HG02884 (cell line): ENCODE data around the gene DNAH14.
"Not testable (repeated sequence)": the region's sequence is repeated elsewhere in the genome, so short reads cannot be mapped to it uniquely, and the experiment has no call there.

Source experiments
- ATAC-seq: cut with Tn5 transposase; IDR thresholded peaks from one replicate; pipeline ENCODE4 v1.9.1; 2021; ENCODE audit warnings: mild to moderate bottlenecking, moderate library complexity; ENCODE audit not compliant: unreplicated experiment

Gene DNAH14

DNA sequence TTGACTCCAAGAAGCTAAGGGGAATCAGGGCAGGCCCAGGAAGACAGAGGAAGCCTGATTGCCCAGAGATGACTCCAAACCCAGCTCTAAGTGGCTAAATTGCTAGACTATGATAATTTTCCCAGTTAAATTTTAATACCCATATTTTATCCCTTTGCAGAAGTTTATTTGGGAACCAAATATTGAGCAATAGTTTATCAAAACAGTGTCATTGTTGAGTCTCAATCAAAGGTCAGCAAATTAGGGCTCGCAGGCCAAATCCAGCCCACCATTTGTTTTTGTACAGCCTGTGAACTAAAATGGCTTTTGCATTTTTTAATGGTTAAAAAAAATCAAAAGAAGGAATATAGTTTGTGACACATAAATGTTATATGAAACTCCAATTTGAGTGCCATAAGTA, 451.2 kb downstream of the DNAH14 start:
- no peak for ATAC-seq

GRCh38 chr1:225386860-225387259, 457.4 kb downstream of the DNAH14 start:
- not testable (repeated sequence) for ATAC-seq

GRCh38 chr1:225388372-225388771, 458.9 kb downstream of the DNAH14 start:
- no peak for ATAC-seq

DNA sequence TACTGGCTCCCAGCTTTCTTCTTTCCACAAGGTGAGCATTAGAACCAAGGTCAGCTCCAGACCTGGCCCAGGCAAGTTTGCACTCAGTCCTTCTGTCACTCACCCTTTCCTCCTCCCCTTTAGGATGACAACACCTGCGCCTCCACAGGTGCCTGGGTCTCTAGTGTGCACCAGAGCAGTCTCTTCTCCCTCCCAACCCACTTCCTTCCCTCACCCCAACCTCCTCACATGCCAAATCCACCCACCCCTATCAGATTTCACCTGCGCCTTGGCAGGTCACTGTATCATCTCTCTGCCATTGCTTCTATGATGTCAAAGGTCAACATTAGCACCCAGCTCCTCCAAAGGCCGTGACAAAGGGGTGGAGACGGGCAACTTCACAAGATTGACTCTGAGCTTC, 460.4 kb downstream of the DNAH14 start:
- ATAC-seq: no peak

DNA sequence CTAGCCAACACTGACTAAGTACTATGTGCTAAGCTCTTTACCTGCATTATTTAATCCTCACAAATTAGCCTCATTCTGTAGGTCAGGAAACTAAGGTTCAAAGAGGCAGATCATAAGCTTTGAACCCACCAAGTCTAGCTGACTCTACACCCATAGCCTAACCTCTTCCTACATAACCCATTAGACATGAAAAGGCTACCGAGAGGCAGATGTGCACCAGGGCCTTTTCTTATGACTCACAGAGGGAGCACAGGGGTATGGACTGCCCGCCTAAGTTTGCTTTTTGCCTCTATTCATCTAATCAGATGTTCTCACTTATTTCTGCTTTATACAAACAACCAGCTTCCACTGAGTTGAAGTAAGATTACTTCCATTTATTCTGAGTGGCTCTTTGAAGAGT, 466.9 kb downstream of the DNAH14 start:
- ATAC-seq: no peak

- no peak for ATAC-seq
Measured at GRCh38 chr1:225400968-225401367, 471.5 kb downstream of the DNAH14 start.

- no peak for ATAC-seq
Measured at GRCh38 chr1:225406976-225407725, 477.7 kb downstream of the DNAH14 start.

- no peak for ATAC-seq
Measured at GRCh38 chr1:225407755-225408154, 478.3 kb downstream of the DNAH14 start.

DNA sequence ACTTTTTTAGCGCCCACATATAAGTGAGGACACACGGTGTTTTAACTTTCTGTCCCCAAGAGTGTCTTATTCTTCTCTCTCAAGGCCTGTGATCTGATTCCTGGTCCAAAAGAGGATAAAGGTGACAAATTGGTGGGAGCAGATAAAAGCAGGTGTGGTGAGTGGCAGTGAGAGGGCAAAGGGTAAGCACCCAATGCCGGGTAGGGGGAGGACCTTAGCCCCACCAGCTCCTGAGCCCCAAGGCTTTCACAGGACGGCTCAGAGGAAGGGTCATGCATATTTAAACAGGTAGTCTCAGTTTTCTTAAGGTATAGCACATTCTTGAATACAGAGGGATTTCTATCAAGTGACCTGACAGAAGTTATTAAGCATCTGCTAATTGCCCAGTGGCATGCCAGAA, 478.8 kb downstream of the DNAH14 start:
- no peak for ATAC-seq

DNA sequence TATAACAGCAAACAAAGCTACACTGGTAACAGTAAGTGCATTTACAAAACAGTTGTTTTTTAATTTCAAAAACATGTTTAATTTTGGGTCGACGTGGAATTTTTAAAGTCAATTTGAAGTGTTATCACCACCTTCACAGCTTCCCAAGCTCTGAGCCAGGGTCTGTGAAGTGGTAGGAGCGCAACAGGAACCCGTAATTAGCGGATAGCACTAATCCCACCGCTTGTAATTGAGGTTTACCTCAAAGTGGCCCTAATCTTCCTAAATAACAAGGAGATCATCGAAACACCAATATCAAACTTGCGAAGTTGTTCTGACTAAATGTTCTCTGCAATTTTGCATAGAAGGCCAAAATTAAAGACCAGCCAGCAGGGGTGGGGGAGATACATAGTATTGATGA, 479.6 kb downstream of the DNAH14 start:
- ATAC-seq: no peak

DNA sequence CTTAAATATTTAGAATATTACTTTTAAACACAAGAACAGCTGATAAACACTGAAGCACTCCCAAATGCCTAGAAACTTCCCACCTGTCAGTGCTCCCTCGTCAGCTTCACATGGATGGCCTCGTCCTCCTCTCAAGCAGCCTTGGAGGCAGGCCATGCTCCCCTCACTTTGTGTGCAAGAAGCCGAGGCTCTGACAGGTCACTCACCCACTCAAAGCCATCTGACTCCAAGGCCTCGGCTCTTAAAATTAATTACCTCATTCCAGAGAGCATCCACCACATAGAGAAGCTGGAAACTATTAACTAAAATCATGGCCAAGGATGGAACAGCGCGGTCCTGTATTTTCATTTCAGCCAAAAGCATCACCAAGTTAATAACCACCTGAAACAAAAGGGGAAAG, 480.6 kb downstream of the DNAH14 start:
- no peak for ATAC-seq

DNA sequence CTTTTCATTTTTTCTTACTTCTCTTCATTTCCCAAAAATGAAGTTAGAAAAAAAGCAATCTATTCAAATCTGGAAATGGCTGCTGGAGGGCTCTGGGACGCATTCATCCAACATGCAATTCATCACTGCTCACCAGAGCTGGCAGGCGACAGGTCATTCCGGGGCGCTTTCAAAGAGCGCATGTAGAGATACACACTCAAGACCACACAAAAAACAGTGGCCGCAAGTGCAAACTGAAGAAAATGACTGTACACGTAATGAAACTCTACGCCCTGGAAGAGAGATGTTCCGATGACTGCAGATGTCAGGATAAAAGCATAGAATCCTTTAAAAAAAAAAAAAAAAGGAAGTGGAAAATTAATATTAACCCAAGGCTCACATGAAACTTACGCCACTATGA, 482.8 kb downstream of the DNAH14 start:
- ATAC-seq: no peak

GRCh38 chr1:225412803-225413351, 483.4 kb downstream of the DNAH14 start:
- no peak for ATAC-seq

DNA sequence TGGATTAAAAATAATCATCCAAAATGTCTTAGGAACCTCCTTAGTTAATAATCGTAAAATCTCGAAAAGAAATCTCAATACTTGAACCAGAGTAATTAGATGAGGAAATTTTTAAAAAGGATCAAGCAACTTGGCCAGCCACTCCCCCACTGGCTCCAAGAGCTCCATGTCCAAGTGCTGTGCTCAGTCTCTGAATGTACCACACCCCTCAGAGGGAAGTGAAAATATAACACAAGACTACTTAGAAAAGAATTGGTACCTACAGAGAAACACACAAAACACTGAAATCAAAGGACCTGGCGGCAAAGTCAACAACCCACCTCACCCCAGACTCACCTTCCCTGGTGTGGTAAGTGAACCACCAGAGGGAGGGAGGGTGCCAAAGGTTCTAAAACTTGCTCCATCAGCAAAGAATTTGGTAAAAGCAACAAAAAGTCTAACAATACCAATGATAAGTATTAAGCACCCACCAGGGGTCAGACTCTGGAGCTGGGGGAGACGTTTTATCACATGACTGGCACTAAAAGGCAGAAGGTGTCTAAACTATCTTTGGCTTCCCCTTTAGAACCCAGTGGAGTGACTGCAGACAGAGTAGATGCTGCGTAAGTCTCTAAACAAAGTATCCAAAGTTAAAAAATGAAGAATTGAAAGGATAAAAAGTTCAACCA, 484.4 kb downstream of the DNAH14 start:
- ATAC-seq: no peak

GRCh38 chr1:225415307-225415706, 485.8 kb downstream of the DNAH14 start:
- ATAC-seq: no peak

DNA sequence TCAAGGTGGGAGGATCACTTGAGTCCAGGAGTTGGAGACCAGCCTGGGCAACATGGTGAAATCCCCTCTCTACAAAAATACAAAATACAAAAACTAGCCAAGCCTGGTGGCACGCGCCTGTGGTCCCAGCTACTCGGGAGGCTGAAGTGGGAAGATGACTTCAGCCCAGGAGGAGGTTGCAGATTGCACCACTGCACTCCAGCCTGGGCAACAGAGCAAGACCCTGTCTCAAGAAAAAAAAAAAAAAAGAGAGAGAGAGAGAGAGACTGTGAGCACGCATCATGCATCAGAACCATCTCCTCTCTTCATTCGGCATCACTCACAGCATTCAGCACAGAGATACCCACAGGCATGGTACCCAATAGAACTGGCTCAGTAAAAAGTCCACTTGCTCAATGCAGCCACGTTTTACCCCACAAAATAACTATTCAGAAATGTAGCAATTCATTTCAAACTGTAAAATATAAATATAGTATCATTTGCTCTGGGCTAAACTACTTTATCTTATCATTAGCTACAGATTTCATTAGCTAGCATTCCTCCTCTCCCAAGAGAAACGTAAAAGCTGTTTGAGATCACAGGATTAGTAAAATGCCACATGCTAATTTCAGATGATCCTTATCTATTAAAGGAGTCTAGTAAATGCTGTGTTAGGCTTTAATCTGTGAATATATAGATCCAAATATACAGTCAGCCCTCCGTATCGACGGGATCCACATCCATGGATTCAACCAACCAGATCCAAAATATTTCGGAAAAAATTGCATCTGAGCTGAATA, 486.7 kb downstream of the DNAH14 start:
- no peak for ATAC-seq

DNA sequence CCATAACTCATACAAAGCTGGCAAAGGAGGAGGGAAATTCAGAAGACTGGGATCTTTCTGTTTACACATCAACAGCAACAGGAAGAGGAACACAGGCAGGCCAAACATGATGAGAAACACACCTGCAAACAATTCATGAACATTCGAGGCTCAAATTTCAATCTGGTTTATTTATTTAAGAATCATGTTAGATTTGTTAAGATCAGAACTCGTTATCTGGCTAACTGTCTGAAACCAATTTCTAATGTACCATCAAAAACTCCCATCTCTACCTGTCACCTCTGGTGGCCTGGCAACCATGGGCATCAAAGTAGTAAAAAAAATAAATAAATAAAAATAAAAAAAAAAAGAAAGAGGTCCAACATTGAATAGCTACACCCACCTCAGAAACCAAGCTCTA, 488.6 kb downstream of the DNAH14 start:
- no peak for ATAC-seq

GRCh38 chr1:225418598-225418997, 489.1 kb downstream of the DNAH14 start:
- ATAC-seq: no peak

- ATAC-seq: no peak
Measured at GRCh38 chr1:225422031-225422605, 492.6 kb downstream of the DNAH14 start.

DNA sequence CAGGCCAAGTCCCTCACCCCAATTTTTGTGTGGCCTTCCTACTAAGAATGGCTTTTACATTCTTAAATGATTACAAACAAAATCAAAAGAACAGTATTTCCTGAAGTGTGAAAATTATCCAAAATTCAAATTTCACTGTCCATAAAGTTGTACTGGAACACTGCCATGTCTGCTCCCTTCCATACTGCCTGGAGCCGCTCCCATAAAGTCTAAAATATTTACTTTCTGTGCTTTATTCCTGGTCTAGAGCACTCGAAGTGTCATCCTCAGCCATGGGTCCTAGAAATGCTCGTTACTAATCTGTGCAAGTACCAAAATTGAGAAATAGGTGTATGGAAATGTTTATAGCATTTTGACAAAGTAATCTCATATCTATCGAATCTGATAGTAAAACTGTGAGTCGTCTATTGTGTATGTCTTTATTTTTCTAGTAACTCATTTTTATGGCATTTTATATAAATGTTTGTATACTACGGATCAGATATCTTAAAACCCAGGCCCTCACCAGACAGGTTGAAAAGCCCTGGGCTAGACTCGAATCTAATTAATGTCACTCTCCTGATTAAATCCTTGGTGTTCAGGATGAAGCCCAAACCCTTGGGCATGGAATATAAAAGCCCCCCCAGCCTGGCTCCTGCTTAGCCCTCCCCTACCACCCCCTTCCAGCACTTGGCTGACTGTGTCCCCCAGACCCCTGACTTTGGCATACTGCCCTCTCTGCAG, 493.5 kb downstream of the DNAH14 start:
- ATAC-seq: no peak

DNA sequence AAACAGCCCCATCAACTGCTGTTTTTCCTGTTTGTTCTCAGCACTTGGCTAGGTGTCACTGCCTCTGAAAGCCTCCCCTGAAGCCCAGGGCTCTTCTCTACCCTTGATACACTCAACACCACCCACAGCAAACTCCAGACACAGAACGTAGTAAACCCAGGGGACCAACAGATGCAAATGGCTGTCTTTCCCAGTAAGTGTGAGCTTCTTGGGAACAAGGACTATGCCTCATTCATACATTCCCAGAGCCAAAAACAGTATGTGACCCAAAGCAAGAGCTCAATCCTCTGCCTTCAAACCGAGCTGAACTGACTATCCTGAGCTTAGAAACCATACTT, 494.0 kb downstream of the DNAH14 start:
- ATAC-seq: no peak
